ENCODE results near the gene HS6ST3. TPM values are rescaled to one million over a fixed set of nuclear protein-coding genes. Genes with fewer than 3 reads are reported as not detected.

Gene HS6ST3
- total RNA-seq, 1 experiment from 2014 or later: 0.11 TPM

- intact Hi-C loops (cut with micrococcal nuclease): no loop called here
- Histone ChIP-seq H3K36me3 (ENCODE audit: low read depth, low read length) (no peaks in the 10 kb centered on the region), H3K4me3 (ENCODE audit: low read length) (no peak overlapping the region), H3K4me2 (ENCODE audit: low read length) (no peak overlapping the region), H3F3A (ENCODE audit: low read length, unreplicated experiment) (no peaks in the 10 kb centered on the region), H3K27me3 (ENCODE audit: low read length) (no peaks in the 10 kb centered on the region), H3K27ac (ENCODE audit: low read length) (no peak overlapping the region), H3K4me1 (ENCODE audit: insufficient read depth, low read length) (no peaks in the 10 kb centered on the region), H4K20me1 (ENCODE audit: low read length) (no peaks in the 10 kb centered on the region), H3K9me2 (replicated peaks; ENCODE audit: low read length) (no peaks in the 10 kb centered on the region), H2AFZ (ENCODE audit: low read length) (no peak overlapping the region), H3K79me2 (ENCODE audit: low read length) (no peaks in the 10 kb centered on the region), H3K9ac (ENCODE audit: low read length) (no peak overlapping the region), H3K9me3 (ENCODE audit: low read length) (no peaks in the 10 kb centered on the region)
- TF ChIP-seq EZH2 (IDR thresholded peaks at IDR 0.05; ENCODE audit: low read length, unreplicated experiment) (no peak), CTCF (conservative IDR thresholded peaks at IDR 0.05; ENCODE audit: low read depth, low read length) (no peak), EZH2phosphoT487 (IDR thresholded peaks at IDR 0.05; ENCODE audit: borderline replicate concordance, low read length) (no peak)
- DNase-seq (no peak), ATAC-seq (no peak)
- ChIA-PET POLR2A (ENCODE audit: unreplicated experiment) (no interaction called here), CTCF (interaction anchor here (0.6 kb wide), 1 partner anchor 53 kb away, joined by 16 read pairs; no protein-coding TSS in a partner anchor)
- no TSS peak for BruUV-seq (replicated peaks)
These were observed 525.3 kb downstream of the HS6ST3 start for GRCh38 chr13:96615252-96615651.

GRCh38 chr13:96617528-96617927 is 527.6 kb downstream of the HS6ST3 start:
- DNase-seq (no peak), ATAC-seq (no peak)
- no TSS peak for BruUV-seq (replicated peaks)
- Histone ChIP-seq H3K9me3 (ENCODE audit: low read length) (no peaks in the 10 kb centered on the region), H3F3A (ENCODE audit: low read length, unreplicated experiment) (no peaks in the 10 kb centered on the region), H3K79me2 (ENCODE audit: low read length) (no peaks in the 10 kb centered on the region), H3K4me2 (ENCODE audit: low read length) (no peak overlapping the region), H3K36me3 (ENCODE audit: low read depth, low read length) (no peaks in the 10 kb centered on the region), H4K20me1 (ENCODE audit: low read length) (no peaks in the 10 kb centered on the region), H3K27ac (ENCODE audit: low read length) (no peak overlapping the region), H3K9ac (ENCODE audit: low read length) (no peak overlapping the region), H3K9me2 (replicated peaks; ENCODE audit: low read length) (no peaks in the 10 kb centered on the region), H3K4me1 (ENCODE audit: insufficient read depth, low read length) (peaks cover 11% of the 10 kb centered on the region), H3K4me3 (ENCODE audit: low read length) (no peak overlapping the region), H3K27me3 (ENCODE audit: low read length) (no peaks in the 10 kb centered on the region), H2AFZ (ENCODE audit: low read length) (no peak overlapping the region)
- CTCF ChIA-PET: no interaction called here
- intact Hi-C loops (cut with micrococcal nuclease): no loop called here
- POLR2A ChIA-PET (ENCODE audit: unreplicated experiment): no interaction called here
- no peak for TF ChIP-seq EZH2phosphoT487 (IDR thresholded peaks at IDR 0.05; ENCODE audit: borderline replicate concordance, low read length)
- TF ChIP-seq CTCF (conservative IDR thresholded peaks at IDR 0.05; ENCODE audit: low read depth, low read length): no peak
- TF ChIP-seq EZH2 (IDR thresholded peaks at IDR 0.05; ENCODE audit: low read length, unreplicated experiment): no peak

GRCh38 chr13:96621634-96622183 is 531.8 kb downstream of the HS6ST3 start:
- TF ChIP-seq CTCF (conservative IDR thresholded peaks at IDR 0.05; ENCODE audit: low read depth, low read length): no peak
- no peak for TF ChIP-seq EZH2phosphoT487 (IDR thresholded peaks at IDR 0.05; ENCODE audit: borderline replicate concordance, low read length)
- no peak for TF ChIP-seq EZH2 (IDR thresholded peaks at IDR 0.05; ENCODE audit: low read length, unreplicated experiment)
- peak overlapping the region; percentile 26; the same call in 1 of the 2 replicates for H3K4me2 ChIP-seq (ENCODE audit: low read length)
- no TSS peak for BruUV-seq (replicated peaks)
- intact Hi-C loops (cut with micrococcal nuclease): no loop called here
- DNase-seq: peak; percentile 67
- no peaks in the 10 kb centered on the region for H3K36me3 ChIP-seq (ENCODE audit: low read depth, low read length)
- no peaks in the 10 kb centered on the region for H3K27me3 ChIP-seq (ENCODE audit: low read length)
- H3K9me3 ChIP-seq (ENCODE audit: low read length): no peaks in the 10 kb centered on the region
- H3K4me3 ChIP-seq (ENCODE audit: low read length): no peak overlapping the region
- peak overlapping the region; percentile 51; the same call in 1 of the 2 replicates for H2AFZ ChIP-seq (ENCODE audit: low read length)
- H3K9me2 ChIP-seq (replicated peaks; ENCODE audit: low read length): no peaks in the 10 kb centered on the region
- H4K20me1 ChIP-seq (ENCODE audit: low read length): no peaks in the 10 kb centered on the region
- H3K4me1 ChIP-seq (ENCODE audit: insufficient read depth, low read length): peaks cover 12% of the 10 kb centered on the region
- peak overlapping the region; percentile 44 for H3K27ac ChIP-seq (ENCODE audit: low read length)
- no peaks in the 10 kb centered on the region for H3K79me2 ChIP-seq (ENCODE audit: low read length)
- H3F3A ChIP-seq (ENCODE audit: low read length, unreplicated experiment): no peaks in the 10 kb centered on the region
- ATAC-seq: peak; percentile 87
- CTCF ChIA-PET: no interaction called here
- POLR2A ChIA-PET (ENCODE audit: unreplicated experiment): no interaction called here
- H3K9ac ChIP-seq (ENCODE audit: low read length): no peak overlapping the region

Measured in PC-3 (cell line).